GM13976 (cell line): ENCODE data around the gene SH3PXD2A.

Source experiments
- DNase-seq: peaks from one replicate; pipeline ENCODE4 v3.0.0; 2012; ENCODE audit warnings: low spot score
- in situ Hi-C: fragments of 300-500 bp; cut with MboI; formaldehyde crosslinking; loops from one replicate; pipeline ENCODE4 v1.12.0; 2022; ENCODE audit warnings: low sequenced_read_pairs, mixed read lengths, inconsistent platforms; ENCODE audit not compliant: unreplicated experiment
- TF ChIP-seq, protein P1 (sequence below): IDR thresholded peaks from 2 replicates; pipeline ENCODE4 v1.5.1; 2012; ENCODE audit warnings: borderline replicate concordance, mild to moderate bottlenecking; ENCODE audit not compliant: insufficient read depth; ENCODE audit errors: extremely low read depth, missing control alignments, control extremely low read depth

SH3PXD2A gene

GRCh38 chr10:103682631-103683030 lies 172.7 kb downstream of the SH3PXD2A start:
- in situ Hi-C loops = no loop called here
- TF ChIP-seq, protein P1, sequence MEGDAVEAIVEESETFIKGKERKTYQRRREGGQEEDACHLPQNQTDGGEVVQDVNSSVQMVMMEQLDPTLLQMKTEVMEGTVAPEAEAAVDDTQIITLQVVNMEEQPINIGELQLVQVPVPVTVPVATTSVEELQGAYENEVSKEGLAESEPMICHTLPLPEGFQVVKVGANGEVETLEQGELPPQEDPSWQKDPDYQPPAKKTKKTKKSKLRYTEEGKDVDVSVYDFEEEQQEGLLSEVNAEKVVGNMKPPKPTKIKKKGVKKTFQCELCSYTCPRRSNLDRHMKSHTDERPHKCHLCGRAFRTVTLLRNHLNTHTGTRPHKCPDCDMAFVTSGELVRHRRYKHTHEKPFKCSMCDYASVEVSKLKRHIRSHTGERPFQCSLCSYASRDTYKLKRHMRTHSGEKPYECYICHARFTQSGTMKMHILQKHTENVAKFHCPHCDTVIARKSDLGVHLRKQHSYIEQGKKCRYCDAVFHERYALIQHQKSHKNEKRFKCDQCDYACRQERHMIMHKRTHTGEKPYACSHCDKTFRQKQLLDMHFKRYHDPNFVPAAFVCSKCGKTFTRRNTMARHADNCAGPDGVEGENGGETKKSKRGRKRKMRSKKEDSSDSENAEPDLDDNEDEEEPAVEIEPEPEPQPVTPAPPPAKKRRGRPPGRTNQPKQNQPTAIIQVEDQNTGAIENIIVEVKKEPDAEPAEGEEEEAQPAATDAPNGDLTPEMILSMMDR = no peak
- DNase-seq = no peak

GRCh38 chr10:103681617-103682399 lies 173.6 kb downstream of the SH3PXD2A start:
- in situ Hi-C loops = no loop called here

DNA sequence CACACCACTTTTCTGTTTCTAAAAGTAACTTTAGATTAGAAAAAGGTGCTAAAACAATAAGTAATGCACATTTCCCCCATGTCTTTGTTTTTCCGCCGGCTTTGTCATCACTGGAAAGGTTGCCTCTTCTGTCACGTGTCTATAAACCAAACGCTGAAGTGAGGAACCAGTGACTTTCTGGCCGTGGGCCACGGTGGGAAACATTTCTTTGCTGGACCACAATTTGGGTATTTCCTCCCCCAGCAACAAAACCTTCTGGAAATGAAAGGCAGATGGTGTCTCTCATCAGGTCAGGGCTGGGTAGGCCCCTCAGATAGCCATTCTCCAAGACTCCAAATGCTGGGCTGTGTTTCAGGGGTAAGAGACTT lies 174.5 kb downstream of the SH3PXD2A start:
- DNase-seq = no peak
- in situ Hi-C loops = no loop called here
- TF ChIP-seq, protein P1 = no peak

More at GRCh38 chr10:103681617-103682399, 173.6 kb downstream of the SH3PXD2A start:
- no peak for DNase-seq
- TF ChIP-seq, protein P1 = no peak

- in situ Hi-C loops = no loop called here
- DNase-seq = peak; percentile 77
- TF ChIP-seq, protein P1 = no peak
These were observed 176.1 kb downstream of the SH3PXD2A start for GRCh38 chr10:103679096-103679790.

DNA sequence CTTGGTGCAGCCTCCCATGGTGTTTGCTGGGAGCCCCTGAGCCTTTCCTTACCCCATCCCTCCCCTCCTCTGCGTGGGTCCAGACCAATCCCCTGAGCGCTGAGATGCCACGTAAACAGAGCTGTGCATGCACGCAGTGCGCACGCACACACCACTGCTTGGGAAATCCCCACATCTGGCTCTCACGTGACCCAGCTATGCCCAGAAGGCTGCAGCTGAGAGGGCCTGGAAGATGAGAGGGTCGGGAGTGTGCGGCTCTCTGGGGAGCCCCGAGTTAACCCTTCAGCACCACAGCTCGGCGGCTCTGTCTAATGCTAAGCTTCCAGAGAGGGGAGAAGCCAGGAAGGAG lies 177.2 kb downstream of the SH3PXD2A start:
- DNase-seq = peak; percentile 92
- in situ Hi-C loops = no loop called here
- TF ChIP-seq, protein P1 = no peak

DNA sequence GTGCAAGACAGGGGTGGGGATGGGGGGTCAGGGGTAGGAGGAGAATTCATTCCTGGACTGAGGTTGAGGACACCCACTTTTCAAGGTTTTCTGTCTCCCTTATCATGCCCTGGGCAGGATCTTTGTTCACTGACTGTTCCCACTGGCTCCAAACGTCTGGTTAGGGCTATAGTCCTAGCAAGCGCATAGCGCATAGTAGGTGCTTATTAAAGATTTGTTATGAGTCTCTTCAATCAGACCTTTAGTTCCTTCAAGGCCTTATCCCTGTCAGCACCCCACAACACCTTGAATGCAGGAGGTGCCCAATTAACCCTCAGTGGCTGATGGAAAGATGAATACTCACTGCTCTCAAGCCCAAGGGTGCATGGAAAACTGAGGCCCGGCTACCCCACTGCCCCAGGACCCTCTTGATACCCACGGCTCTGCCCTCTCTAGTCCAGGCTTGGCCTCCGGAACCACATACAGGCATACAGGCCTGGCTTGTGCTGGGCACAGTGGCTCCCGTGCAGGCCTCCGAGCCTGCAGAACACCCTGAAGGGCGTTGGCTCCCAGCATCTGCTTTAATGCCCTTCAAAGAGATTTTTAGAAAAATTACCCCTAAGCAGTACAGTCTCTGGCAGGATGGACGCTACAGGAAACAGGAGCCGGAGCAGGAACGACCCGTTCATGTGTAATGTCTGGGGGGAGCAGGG lies 177.7 kb downstream of the SH3PXD2A start:
- TF ChIP-seq, protein P1 = no peak

More for the DNA sequence above, 177.7 kb downstream of the SH3PXD2A start:
- DNase-seq = no peak
- in situ Hi-C loops = no loop called here
